Measurements from ENCODE around the gene HOXC11.

GRCh38 chr12:54014377-54015017 lies 41.6 kb downstream of the HOXC11 start:
- TF ChIP-seq EP300 (IDR thresholded peaks at IDR 0.05) (no peak), CTCF (IDR thresholded peaks at IDR 0.05) (no peak)

Data from gastroesophageal sphincter (tissue), 3 donors.